Measurements from ENCODE around the gene GRIK3.

DNA sequence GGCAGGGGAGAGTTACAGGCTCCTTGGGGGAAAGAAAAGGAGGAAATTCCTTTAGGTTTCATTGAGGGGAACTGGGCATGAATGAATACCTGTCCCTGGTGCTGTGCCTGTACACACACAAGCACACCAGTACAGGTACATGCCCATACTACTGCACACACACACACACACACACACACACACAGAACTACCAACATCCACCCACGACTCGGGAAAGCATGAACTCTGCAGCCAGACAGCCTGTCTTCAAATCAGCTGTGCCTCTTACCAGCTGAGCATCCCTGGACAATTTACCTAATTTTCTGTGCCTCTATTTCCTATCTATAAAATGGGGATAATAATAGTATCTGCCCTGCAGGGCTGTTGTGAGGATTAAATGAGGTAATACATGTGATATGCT is 7.2 kb upstream of the GRIK3 start:
- TF ChIP-seq, protein P1, sequence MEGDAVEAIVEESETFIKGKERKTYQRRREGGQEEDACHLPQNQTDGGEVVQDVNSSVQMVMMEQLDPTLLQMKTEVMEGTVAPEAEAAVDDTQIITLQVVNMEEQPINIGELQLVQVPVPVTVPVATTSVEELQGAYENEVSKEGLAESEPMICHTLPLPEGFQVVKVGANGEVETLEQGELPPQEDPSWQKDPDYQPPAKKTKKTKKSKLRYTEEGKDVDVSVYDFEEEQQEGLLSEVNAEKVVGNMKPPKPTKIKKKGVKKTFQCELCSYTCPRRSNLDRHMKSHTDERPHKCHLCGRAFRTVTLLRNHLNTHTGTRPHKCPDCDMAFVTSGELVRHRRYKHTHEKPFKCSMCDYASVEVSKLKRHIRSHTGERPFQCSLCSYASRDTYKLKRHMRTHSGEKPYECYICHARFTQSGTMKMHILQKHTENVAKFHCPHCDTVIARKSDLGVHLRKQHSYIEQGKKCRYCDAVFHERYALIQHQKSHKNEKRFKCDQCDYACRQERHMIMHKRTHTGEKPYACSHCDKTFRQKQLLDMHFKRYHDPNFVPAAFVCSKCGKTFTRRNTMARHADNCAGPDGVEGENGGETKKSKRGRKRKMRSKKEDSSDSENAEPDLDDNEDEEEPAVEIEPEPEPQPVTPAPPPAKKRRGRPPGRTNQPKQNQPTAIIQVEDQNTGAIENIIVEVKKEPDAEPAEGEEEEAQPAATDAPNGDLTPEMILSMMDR (IDR thresholded peaks at IDR 0.05) = no peak
- TF ChIP-seq RNF2 (IDR thresholded peaks at IDR 0.05; ENCODE audit: borderline replicate concordance, low read depth) (no peak), POLR2AphosphoS2 (conservative IDR thresholded peaks at IDR 0.05; ENCODE audit: low read length) (no peak), RFX5 (IDR thresholded peaks at IDR 0.05) (no peak), POLR2A (IDR thresholded peaks at IDR 0.05; ENCODE audit: low read length) (no peak)
